SH-SY5Y (cell line): ENCODE results near the gene ENTPD8.

Experiments used
- GATA2 ChIP-seq: IDR thresholded peaks from 2 replicates; pipeline ENCODE4 v1.6.1; 2011; ENCODE audit warnings: mild to moderate bottlenecking, low read depth, low read length
- GATA3 ChIP-seq: IDR thresholded peaks from 2 replicates; pipeline ENCODE4 v1.6.1; 2011; ENCODE audit warnings: low read depth, mild to moderate bottlenecking, low read length, moderate library complexity

DNA sequence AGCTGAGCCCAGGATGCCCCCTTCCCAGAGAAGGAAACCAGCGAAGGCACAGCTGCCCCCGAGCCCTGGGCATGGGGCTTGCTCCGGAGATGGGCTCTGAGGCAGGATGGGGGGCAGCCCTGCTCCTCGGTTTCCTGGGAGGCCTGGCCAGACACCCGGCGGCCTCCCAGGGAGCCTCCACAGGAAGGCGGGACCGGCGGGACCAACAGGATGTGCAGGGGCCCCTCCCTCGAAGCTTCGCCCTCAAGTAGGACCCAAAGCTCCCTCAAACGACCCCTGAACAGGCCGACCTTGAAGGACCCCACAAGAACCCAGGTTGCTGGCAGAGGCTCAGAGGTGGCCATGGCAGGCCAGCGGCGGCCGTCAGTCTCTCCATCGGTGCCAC is 29.9 kb downstream of the ENTPD8 start:
- TF ChIP-seq GATA3 (no peak), GATA2 (no peak)
